ENCODE data around the gene CHRNA7.

- no peak for TF ChIP-seq CTCF (IDR thresholded peaks at IDR 0.05)
- no peak for TF ChIP-seq POLR2A (IDR thresholded peaks at IDR 0.05)
These were observed 65.9 kb downstream of the CHRNA7 start for GRCh38 chr15:32096213-32096612.
